Measurements from ENCODE around the gene JAKMIP1. TPM values are rescaled to one million over a fixed set of nuclear protein-coding genes. Genes with fewer than 3 reads are reported as not detected.

The JAKMIP1 gene
- total and polyA plus RNA-seq, 9 donors, result 0.33 to 1.00 (median 0.56) TPM; not detected in 1

DNA sequence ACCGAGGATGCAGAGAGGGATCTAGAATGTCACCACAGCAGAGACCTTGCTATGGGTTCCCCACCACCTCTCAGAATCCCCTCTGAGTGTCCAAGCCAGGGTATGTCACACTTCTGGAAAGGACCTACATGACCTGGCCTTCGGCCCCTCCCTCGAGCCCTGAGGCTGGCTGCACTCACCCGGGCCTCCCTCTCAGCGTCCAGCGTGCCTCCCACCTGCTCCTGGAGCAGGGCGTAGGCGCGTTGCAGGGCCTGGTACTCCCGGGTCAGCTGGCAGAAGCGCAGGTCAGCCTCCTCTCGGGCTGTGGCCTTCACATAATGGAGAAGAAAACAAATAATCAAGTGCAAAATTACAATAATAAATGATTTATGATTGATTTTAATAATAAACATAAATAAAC, 138.2 kb downstream of the JAKMIP1 start:
- TF ChIP-seq EP300 (IDR thresholded peaks at IDR 0.05) (no peak), POLR2A (IDR thresholded peaks at IDR 0.05) (no peak)
- TF ChIP-seq, protein P1, sequence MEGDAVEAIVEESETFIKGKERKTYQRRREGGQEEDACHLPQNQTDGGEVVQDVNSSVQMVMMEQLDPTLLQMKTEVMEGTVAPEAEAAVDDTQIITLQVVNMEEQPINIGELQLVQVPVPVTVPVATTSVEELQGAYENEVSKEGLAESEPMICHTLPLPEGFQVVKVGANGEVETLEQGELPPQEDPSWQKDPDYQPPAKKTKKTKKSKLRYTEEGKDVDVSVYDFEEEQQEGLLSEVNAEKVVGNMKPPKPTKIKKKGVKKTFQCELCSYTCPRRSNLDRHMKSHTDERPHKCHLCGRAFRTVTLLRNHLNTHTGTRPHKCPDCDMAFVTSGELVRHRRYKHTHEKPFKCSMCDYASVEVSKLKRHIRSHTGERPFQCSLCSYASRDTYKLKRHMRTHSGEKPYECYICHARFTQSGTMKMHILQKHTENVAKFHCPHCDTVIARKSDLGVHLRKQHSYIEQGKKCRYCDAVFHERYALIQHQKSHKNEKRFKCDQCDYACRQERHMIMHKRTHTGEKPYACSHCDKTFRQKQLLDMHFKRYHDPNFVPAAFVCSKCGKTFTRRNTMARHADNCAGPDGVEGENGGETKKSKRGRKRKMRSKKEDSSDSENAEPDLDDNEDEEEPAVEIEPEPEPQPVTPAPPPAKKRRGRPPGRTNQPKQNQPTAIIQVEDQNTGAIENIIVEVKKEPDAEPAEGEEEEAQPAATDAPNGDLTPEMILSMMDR (IDR thresholded peaks at IDR 0.05), result no peak
- Histone ChIP-seq H3K27me3 (no peaks in the 10 kb centered on the region), H3K27ac (no peak overlapping the region), H3K36me3 (no peaks in the 10 kb centered on the region), H3K4me1 (ENCODE audit: insufficient read depth) (no peaks in the 10 kb centered on the region), H3K9me3 (peaks cover 0 to 3% of the 10 kb centered on the region in 2 donors), H3K4me3 (no peak overlapping the region)
- 80 to 83% (median 82%) methylated on average over 12 of the region's 12 CpGs for WGBS, 3 donors
- no peak for DNase-seq
- intact Hi-C loops (cut with DNase I), result no loop called here

- Histone ChIP-seq H3K4me3 (no peak overlapping the region), H3K27ac (no peak overlapping the region), H3K4me1 (ENCODE audit: insufficient read depth) (no peaks in the 10 kb centered on the region), H3K36me3 (no peaks in the 10 kb centered on the region), H3K27me3 (no peaks in the 10 kb centered on the region), H3K9me3 (peaks cover 0 to 3% of the 10 kb centered on the region in 2 donors)
- 91 to 97% (median 92%) methylated on average over 7 of the region's 7 CpGs for WGBS, 3 donors
- no peak for DNase-seq
- intact Hi-C loops (cut with DNase I), result no loop called here
- TF ChIP-seq, protein P1 (IDR thresholded peaks at IDR 0.05), result no peak
- no peak for TF ChIP-seq POLR2A (IDR thresholded peaks at IDR 0.05)
- TF ChIP-seq EP300 (IDR thresholded peaks at IDR 0.05), result no peak
These were observed 141.0 kb downstream of the JAKMIP1 start for GRCh38 chr4:6059375-6059805.

- Histone ChIP-seq H3K4me1 (ENCODE audit: insufficient read depth) (no peaks in the 10 kb centered on the region), H3K36me3 (no peaks in the 10 kb centered on the region), H3K27ac (no peak overlapping the region), H3K27me3 (no peaks in the 10 kb centered on the region), H3K4me3 (no peak overlapping the region), H3K9me3 (peaks cover 0 to 3% of the 10 kb centered on the region in 2 donors)
- WGBS, 3 donors, result 93 to 95% (median 95%) methylated on average over 12 of the region's 12 CpGs
- DNase-seq, result no peak
- no peak for TF ChIP-seq EP300 (IDR thresholded peaks at IDR 0.05)
- no peak for TF ChIP-seq POLR2A (IDR thresholded peaks at IDR 0.05)
- TF ChIP-seq, protein P1 (IDR thresholded peaks at IDR 0.05), result no peak
- intact Hi-C loops (cut with DNase I), result no loop called here
These were observed 141.6 kb downstream of the JAKMIP1 start for GRCh38 chr4:6058531-6059374.

DNA sequence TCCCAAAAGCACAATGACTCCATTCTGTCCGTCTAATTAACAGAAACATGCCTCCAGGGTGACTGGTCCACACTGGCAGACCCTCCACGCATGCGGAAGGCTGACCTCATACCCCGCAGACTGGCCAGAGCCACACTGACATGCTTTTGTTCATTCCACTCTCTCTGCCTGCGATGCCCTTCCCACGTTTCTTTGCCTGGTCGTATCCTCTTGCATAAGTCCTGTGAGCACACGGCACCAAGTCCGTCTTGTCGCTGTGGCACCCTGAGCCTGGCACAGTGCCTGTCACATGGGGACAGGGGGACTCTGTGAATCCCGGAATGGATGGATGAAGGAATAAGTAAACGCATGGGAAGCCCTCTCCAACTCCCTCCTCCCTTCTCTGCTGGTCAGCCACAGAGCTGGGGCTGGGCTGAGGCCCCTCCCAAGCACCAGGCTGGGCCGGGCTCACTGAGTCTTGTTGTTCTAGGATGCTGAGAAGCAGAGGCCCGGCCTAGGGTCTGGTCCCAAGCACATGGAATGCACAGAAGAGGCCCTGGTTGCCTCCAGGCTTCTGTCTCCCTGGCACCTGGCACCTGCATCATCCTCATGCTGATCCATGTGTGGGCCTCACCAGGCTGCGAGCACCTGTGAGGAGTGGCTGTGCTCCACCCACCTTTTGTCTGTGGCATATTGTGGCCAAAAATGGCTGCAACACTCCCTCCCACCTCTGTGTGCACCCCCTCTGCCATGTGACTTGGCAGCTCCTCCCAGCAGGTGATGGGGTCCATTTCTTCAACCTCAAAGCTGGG, 143.2 kb downstream of the JAKMIP1 start:
- peaks cover 0 to 3% of the 10 kb centered on the region in 2 donors for H3K9me3 ChIP-seq
- TF ChIP-seq EP300 (IDR thresholded peaks at IDR 0.05), result no peak
- no peak for TF ChIP-seq POLR2A (IDR thresholded peaks at IDR 0.05)
- TF ChIP-seq, protein P1 (IDR thresholded peaks at IDR 0.05), result no peak
- H3K4me3 ChIP-seq, result no peak overlapping the region
- no peaks in the 10 kb centered on the region for H3K27me3 ChIP-seq
- H3K36me3 ChIP-seq, result no peaks in the 10 kb centered on the region
- H3K27ac ChIP-seq, result no peak overlapping the region
- no peaks in the 10 kb centered on the region for H3K4me1 ChIP-seq (ENCODE audit: insufficient read depth)
- no peak for DNase-seq
- 89 to 93% (median 92%) methylated on average over 15 of the region's 15 CpGs for WGBS, 3 donors
- intact Hi-C loops (cut with DNase I), result no loop called here
